Right ventricle myocardium inferior (tissue), 1 donor: Measurements from ENCODE around the gene VDR. TPM values are rescaled to one million over a fixed set of nuclear protein-coding genes. Genes with fewer than 3 reads are reported as not detected.
"Not testable (repeated sequence)": the region's sequence is repeated elsewhere in the genome, so short reads cannot be mapped to it uniquely, and the experiment has no call there.

ENCODE experiments used
- ATAC-seq: fragments of 200-7000 bp; cut with Tn5 transposase; one replicate; pipeline ENCODE4 v1.9.1; 2020; ENCODE audit warnings: mild to moderate bottlenecking, moderate library complexity
- DNase-seq: peaks from one replicate; pipeline ENCODE4 v3.0.0; 2021; ENCODE audit errors: missing footprints
- intact Hi-C: fragments of 100-400 bp; cut with DNase I; formaldehyde crosslinking; loops from one replicate; pipeline ENCODE4 v1.11.0; 2022
- total RNA-seq: library from RNA; stranded (reverse); fragmentation: NEBNext Ultra II Directional; extraction: Animal tissue kit (Norgen Biotek cat#: 25700); gene quantifications from one replicate; pipeline ENCODE4 v1.2.1, GENCODE V29; 2021
- donor health status: DM: no; HTN: yes; CAD: no; lungs with severe emphysema.

VDR gene
- total RNA-seq, 1 donor from 2014 or later = 0.35 TPM

DNA sequence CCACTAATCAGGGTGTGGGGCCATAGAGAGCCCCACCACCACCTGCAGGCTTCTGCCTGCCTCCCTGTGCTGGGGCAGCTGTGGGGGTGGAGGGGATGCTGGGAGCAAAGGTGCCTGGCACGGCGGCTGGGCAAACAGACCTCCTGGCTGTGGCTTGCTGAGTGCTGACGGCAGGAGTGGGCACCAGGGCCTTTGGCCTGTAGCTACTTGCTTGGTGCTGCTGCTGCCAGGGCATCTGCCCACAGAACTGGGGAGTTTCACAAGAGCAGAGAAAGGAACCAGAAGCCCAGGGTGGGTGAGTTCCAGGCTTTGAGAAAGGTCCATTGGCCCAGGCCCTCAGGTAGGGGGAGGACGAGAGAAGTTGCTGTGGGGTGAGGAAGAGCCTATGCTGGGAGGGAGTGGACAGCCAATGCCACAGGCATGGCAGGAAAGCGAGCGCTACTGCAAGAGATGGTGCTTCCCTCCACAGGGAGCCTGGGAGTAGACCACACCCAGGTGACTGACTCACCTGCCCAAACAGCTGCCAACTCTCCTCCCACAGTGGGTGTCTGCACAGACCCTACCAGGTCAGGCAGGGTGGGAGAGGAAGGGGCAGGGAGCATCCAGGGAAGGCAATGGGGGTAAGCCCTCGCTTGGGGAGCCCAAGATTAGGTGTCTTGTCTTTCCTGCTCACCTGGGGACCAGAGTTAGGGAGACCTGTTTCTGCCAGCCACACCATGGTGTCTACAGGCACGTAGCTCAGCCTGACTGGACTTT, 46.1 kb downstream of the VDR start:
- intact Hi-C loops = no loop called here
- ATAC-seq = no peak
- no peak for DNase-seq

DNA sequence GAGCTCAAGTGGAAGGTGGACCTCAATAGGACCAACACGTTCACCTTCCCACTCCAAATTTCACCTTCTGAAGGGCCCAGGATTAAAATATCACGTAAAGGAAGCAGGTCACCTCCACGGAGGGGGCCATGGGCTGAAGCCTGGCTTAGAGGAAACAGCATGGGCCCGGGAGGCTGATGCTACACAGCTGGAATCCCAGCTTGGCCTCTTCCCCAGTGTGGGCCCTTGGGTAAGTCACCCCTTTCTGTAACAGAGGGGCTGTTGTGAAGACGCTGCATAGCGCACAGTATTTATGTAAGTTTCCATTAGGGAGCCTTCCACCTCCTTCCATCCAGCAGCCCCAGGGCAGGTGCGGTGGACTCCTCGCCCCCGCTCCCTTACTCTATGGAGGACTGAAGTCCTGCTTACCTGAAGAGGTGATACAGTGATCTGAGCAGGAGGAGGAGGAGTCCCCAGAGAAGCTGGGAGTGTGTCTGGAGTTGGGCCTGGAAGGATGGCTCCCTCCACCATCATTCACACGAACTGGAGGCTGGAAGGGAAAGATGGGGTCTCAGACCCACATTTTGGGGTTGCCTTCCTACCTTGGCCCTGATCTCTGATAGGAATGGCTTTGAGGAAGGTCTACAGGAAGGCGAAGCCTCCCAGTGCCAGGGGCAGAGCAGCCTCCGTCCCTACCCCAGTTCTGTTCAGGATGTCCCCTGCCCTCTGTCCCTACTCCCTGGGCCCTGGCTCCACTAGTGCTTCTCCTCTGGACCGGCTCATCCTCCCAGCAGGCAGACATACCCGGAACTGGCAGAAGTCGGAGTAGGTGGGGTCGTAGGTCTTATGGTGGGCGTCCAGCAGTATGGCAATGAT, 47.8 kb downstream of the VDR start:
- intact Hi-C loops = no loop called here
- ATAC-seq = no peak
- no peak for DNase-seq

DNA sequence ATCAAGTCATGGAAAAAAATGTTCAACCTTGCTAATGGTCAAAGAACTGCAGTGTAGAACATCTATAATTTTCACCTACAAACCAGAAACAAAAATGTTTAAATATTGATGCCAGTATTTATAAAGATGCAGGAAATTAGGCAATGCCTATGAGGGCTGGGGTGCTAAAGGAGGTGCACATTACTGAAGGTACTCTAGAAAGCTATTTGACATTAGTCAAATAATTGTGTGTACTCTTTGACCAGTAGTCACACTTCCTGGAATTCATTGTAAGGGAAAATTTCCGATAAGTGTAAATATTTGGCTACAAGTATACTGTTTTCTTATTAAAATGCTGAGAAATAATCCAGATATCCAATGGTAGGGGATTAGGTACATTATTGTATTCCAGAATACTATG, 48.7 kb downstream of the VDR start:
- no peak for DNase-seq
- ATAC-seq = no peak
- intact Hi-C loops = no loop called here

DNA sequence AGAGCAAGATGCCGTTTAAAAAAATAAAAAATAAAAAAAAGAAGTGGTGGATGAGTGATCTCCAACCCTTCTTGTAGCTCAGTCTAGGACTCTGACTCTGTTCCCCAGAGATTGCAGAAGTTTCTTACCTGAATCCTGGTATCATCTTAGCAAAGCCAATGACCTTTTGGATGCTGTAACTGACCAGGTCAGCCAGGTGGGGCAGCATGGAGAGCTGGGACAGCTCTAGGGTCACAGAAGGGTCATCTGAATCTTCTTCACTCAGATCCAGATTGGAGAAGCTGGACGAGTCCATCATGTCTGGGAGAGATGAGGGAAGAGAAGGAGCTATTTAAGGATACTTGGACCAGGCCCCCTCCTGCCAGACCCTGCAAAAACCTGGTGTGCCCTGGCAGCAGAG, 49.3 kb downstream of the VDR start:
- no peak for DNase-seq
- intact Hi-C loops = no loop called here
- no peak for ATAC-seq

DNA sequence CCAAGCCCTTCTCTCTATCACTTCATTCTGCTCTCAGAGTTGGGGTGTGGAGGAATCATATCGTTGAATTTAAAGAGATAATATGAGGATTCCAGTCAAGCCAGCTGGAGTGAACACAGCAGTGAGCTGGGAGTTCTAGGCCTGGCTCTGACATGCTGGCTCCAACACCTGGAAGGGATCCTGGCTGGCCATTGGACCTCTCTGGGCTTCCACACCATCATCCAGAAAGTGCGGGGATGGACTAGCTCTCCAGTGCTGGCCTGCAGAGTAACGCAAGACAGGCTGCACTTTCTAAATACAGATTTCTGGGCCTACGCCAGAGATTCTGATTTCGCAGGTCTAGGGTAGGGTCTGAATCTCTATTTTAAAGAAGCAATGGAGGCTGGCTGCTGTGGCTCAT, 50.3 kb downstream of the VDR start:
- ATAC-seq = no peak
- intact Hi-C loops = no loop called here
- no peak for DNase-seq

DNA sequence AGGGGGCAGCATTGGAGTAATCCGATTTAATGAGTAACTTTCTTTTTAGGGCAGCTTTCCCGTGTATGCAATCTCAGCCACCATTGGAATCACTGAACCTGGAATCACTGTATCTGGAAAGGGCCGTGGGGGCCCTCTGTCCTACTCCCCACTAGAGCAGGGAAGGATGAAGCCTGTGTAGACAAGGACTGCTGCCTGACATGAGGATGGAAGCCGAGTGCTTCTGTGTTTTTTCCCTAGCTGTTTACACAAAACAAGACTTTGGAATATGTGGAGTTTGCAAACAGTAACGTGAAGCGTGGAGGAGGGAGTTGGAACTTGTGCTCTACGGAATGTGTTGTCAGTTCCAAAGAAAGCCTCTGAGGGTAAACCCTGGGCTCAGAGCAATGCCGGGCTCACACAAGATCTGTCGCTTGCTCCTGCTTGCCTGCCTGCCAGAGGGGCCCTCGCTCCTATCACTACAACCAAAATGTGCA, 52.7 kb downstream of the VDR start:
- ATAC-seq (peak; percentile 52), DNase-seq (no peak)
- intact Hi-C loops = no loop called here

DNA sequence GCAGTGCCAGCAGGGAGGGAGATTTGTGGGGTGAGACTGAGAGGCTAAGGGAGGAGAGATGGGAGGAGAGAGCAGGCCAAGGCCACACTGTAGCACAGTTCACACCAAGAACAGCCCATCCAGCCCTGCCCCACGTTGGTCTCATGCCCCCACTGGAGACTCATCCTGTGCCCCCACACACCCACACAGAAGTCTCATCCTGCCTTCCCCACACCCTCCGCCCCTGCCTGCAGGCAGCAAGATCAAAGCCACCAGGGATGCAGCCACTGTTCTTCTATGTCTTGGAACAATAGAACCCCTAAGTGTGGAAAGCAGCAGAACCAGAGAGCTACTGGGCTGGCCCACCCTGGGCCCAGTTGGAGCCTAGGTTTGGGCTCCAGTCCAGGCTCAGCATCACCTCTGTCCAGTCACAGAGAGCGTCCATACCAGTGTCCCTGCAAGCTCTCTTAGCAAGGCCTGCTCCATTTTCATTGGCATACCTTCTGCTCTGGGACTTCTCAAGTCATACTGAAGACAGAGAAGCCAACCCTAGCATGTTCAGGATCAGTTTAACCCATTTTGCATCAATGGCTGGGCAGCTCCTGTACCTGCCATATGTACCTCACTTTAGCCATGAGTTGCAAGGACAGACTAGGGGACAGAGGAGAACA, 53.4 kb downstream of the VDR start:
- intact Hi-C loops = no loop called here
- ATAC-seq (no peak), DNase-seq (no peak)

DNA sequence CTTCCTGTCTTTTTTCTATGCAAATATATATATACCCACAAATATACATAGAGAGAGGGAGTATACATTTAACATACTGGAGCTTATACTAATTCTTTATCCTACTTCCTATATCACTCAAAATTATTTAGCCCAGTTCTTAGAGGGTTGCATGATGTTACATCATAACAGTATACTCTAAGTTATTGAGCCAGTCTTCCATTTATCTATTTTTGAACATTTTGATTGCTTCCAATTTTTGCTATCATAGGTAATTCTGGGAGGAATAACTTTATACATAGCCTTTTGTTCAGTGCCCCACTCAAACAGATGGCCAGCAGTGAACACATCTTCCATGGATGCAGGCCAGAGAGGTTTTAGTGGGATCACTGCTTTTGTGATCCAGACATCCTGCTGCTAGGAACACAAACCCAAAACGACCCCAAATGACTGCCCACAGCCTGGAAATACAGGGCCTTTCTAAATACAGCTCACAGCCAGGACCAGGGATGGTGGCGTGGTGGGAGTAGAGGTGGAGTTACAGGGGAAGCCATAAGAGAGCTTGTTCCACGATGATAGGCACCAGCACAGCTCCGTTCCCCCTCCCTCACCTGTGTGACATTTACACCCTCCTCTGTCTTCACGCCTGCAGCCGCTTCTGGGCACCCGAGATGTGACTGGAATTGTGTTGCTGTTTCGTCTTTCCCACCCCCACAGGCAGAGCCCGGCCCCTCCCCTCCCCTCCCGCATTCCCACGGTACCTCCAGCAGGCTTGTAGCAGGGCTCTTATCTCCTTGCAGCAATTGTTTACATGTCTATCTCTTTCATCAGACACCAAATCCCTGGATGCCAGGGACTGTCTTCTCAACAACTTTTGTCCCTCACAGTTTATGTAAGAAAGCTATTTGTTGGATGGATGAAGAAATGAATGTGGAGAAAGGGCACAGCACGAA, 54.4 kb downstream of the VDR start:
- intact Hi-C loops = no loop called here
- DNase-seq = no peak
- no peak for ATAC-seq

DNA sequence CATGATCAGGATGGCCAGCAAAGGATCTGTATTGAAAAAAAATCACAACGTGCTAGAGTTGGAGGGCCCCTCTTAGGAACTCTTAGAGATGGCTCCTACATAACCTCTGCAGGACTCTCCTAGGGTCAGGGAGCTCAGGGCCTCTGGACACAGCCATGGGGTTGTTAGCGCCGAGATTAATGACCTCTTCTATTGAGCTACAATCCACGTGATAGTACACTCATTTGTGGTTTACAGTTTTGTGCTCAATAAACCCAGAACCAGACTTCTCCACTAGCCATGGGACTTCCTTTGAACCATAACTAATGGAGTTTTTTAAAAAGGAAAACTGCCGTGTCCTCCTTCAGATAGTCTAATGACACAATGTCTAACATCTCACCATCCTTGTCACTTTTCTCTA, 55.5 kb downstream of the VDR start:
- intact Hi-C loops = no loop called here
- ATAC-seq (no peak), DNase-seq (no peak)

DNA sequence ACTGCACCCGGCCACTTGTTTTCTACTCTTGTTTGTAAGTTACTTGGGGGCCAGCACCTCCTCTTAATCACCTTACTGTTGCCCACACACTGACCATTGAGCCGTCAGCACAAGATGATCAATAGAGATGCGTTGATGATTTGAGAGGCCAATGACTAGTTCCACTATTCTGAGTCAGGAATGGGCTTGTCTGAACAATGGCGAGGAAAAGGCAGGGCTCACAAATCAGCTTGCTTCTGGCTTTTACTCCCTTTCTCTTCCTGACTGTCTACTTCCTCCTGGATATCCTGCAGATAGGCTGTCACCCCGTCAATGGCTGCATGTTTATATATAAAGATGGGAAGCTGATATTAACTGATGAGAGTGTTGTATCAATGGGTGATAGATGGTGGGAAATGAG, 55.9 kb downstream of the VDR start:
- DNase-seq (no peak), ATAC-seq (no peak)
- intact Hi-C loops = no loop called here

DNA sequence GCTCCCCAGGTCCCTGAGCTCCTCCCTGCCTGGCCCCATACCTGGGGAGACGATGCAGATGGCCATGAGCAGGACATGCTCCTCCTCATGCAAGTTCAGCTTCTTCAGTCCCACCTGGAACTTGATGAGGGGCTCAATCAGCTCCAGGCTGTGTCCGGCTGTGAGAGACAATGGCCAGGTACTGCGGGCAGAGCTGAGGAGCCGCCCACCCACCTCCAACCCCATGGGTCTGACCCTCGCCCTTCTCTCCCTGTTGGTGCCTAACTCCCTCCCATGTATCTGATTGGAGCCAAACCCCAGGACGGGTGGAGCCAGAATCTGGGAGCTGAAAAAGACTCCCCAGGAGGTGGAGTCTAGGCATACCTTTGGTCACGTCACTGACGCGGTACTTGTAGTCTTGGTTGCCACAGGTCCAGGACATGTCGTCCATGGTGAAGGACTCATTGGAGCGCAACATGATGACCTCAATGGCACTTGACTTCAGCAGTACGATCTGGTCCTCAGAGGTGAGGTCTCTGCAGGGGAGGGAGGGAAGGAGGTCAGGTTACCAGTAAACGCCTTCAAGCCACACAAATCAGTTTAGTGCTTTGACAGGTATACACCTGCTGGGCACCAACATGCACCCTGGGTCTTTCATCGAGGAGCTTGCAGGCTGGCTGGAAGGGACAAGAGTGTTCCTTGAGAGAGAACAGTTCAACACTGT, 58.3 kb downstream of the VDR start:
- DNase-seq (no peak), ATAC-seq (no peak)
- intact Hi-C loops = no loop called here

DNA sequence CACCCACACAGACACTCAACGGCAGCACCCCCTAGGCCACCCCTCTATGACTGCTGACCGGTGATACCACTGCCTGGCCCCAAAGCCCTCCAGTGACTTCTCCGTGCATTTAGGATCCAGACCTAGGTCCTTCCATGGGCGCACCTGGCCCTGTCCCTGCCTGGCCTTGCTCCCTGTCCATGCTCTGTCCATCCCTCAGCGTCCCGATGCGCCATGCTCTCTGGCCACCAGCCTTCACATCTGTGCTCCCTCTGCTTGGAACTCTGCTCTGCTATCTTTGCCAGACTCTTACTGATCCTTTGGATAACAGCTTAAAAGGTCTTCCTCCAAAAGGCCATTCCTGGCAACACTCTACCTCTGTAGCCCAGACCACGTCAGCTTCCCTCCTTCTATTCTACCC, 59.7 kb downstream of the VDR start:
- no peak for DNase-seq
- intact Hi-C loops = no loop called here
- no peak for ATAC-seq

DNA sequence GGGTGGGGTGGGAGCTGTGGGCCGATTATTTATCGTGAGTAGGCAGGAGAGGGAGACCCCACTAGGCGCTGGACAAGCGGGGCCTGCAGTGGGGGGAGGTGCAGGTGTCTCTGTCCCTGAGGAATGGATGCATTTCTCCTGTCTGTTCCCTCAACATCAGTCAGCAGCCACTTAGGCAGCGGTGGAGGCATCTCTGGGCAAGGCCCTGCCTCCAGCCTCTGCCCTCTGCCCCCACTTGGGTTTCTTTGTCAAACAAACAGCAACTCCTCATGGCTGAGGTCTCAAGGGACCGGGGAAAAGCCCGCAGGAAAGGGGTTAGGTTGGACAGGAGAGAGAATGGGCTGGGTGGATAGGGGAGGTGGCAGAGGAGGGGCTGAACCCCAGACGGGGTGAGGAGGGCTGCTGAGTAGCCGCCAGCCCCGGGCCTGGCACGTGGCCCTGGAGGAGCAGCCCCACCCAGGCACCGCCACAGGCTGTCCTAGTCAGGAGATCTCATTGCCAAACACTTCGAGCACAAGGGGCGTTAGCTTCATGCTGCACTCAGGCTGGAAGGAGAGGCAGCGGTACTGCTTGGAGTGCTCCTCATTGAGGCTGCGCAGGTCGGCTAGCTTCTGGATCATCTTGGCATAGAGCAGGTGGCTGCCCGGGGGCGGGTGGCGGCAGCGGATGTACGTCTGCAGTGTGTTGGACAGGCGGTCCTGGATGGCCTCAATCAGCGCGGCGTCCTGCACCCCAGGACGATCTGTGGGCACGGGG, 60.4 kb downstream of the VDR start:
- intact Hi-C loops = no loop called here
- ATAC-seq (peak; percentile 68), DNase-seq (no peak)

DNA sequence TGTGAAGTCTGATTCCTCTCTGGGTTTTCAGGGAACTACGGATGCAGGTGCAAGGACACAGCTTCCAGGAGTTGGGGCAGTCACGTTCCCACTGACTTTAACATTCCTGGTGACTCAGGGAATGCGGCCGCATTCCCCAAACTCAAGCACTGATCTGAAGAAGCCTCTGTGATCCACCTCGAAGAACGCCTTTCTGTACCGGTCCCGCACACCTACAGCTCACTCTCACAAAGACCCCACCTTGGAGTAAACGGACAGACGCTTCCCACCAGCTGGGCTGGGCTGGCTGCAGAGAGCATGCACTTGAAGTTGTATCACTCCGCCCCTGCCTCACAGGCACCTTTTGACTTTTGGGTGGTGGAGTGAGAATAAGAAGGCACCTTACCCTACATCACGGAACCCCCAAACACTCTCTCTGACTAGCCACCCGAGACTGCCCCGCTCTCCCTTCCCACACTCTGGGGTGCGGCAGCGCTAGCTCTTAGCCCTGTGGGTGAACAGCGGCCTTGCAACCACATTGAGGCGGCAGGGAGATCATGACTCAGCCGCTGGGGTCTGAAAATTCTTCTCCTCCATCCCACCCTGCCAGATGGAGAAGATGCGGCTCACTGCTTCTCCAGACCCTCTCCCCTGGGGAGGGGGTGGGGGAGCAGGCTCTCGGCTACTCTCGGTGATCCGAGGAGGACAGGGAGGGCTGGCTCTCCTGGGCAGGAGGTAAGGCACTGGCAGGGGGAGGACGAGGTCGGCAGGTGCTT, 61.4 kb downstream of the VDR start:
- no peak for ATAC-seq
- intact Hi-C loops = no loop called here
- no peak for DNase-seq

DNA sequence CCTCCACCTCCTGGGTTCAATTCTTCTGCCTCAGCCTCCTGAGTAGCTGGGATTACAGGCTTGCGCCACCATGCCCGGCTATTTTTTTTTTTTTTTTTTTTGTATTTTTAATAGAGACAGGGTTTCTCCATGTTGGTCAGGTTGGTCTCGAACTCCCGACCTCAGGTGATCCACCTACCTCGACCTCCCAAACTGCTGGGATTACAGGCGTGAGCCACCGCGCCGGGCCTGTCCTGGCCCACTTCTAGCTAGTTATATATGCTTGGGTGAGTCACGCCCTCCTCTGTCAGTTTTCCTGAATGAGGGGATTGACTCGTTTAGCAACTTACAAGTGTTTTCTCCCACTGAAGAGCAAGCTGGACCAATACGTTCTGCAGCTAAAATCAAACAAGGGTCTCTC, 62.3 kb downstream of the VDR start:
- ATAC-seq, DNase-seq, intact Hi-C loops: not testable (repeated sequence)

DNA sequence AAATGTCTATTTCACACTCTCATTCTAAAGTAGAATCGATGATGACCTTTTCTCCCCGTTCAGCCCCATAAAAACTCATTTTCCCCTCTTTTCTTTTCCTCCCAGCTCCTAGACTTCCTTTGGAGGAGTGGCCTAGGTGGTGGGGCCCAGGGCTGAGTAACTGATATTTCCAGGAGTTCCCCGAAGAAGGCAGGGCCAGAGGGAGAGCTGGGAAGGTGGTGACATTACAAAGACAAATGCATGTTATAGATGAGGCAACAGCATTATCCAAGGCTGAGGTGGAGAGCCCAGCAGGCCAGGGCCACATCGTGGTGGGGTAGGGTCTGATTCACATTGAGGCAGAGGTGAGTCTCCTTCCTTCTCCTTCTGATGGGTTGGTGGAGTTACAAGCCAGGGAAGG, 62.9 kb downstream of the VDR start:
- intact Hi-C loops = no loop called here
- ATAC-seq (no peak), DNase-seq (no peak)

DNA sequence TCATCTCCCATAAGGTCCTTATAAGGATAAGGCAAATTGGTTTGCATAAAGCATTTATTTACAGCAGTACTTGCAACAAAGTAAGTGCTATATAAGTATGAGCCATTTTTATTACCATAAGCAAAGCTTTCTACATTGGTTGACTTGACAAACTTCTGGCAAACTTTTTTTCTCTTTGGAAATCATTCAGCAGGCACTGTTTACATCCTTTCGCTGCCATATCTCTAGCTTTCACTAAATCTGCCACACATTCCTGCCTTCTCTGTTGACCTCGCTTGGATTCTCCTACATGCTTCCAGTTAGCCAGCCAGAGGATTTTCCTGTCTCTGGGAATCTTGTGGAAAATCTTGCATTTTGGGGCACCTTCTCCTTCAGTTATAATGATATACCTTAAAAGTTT, 63.3 kb downstream of the VDR start:
- intact Hi-C loops = no loop called here

More for the DNA sequence above, 63.3 kb downstream of the VDR start:
- ATAC-seq = no peak
- DNase-seq = no peak
